LNCaP clone FGC (cell line): Measurements from ENCODE around the gene CPD.
"Not testable (repeated sequence)": the region's sequence is repeated elsewhere in the genome, so short reads cannot be mapped to it uniquely, and the experiment has no call there.

Experiments
- DNase-seq: peaks from one replicate; pipeline ENCODE4 v3.0.0-alpha.2; 2011; ENCODE audit warnings: low read depth
- H3K4me3 ChIP-seq: 2 replicates; pipeline ENCODE4 v1.5.1; 2011; ENCODE audit warnings: mild to moderate bottlenecking, low read depth, low read length, control low read depth
- TF ChIP-seq, protein P1 (sequence below): IDR thresholded peaks from 2 replicates; pipeline ENCODE4 v1.5.1; 2012; ENCODE audit warnings: mild to moderate bottlenecking; ENCODE audit not compliant: control insufficient read depth, insufficient read depth; ENCODE audit errors: extremely low read depth

The CPD gene

DNA sequence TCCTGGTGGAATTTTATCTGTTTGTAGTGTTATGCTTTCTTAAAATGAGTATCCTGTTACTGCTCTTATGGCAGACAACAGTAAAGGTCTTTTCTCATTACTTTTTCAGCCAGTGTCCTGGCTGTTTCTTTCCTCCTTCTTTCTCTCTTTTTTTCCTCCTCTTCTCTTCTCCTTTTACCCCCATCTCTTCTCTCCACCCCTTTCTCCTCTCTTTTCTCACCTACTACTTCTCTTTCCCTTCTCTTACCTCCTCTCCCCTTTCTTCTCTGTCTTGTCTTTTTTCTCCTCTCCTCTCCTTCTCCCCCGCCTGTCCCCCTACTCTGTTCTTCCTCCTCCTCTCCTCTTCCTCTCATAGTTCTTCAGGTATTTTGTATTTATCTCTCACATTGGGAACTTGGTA, 48.9 kb downstream of the CPD start:
- TF ChIP-seq, protein P1, sequence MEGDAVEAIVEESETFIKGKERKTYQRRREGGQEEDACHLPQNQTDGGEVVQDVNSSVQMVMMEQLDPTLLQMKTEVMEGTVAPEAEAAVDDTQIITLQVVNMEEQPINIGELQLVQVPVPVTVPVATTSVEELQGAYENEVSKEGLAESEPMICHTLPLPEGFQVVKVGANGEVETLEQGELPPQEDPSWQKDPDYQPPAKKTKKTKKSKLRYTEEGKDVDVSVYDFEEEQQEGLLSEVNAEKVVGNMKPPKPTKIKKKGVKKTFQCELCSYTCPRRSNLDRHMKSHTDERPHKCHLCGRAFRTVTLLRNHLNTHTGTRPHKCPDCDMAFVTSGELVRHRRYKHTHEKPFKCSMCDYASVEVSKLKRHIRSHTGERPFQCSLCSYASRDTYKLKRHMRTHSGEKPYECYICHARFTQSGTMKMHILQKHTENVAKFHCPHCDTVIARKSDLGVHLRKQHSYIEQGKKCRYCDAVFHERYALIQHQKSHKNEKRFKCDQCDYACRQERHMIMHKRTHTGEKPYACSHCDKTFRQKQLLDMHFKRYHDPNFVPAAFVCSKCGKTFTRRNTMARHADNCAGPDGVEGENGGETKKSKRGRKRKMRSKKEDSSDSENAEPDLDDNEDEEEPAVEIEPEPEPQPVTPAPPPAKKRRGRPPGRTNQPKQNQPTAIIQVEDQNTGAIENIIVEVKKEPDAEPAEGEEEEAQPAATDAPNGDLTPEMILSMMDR: no peak
- DNase-seq: no peak

GRCh38 chr17:30429155-30429554, 50.4 kb downstream of the CPD start:
- DNase-seq: no peak
- TF ChIP-seq, protein P1: no peak
- no peak overlapping the region for H3K4me3 ChIP-seq

More for the DNA sequence above, 48.9 kb downstream of the CPD start:
- no peak overlapping the region for H3K4me3 ChIP-seq

- H3K4me3 ChIP-seq: no peak overlapping the region
- DNase-seq: peak; percentile 15
- TF ChIP-seq, protein P1: no peak
Measured at GRCh38 chr17:30433514-30433913, 54.8 kb downstream of the CPD start.

GRCh38 chr17:30436729-30437128, 58.0 kb downstream of the CPD start:
- TF ChIP-seq, protein P1: no peak
- no peak overlapping the region for H3K4me3 ChIP-seq
- DNase-seq: no peak

DNA sequence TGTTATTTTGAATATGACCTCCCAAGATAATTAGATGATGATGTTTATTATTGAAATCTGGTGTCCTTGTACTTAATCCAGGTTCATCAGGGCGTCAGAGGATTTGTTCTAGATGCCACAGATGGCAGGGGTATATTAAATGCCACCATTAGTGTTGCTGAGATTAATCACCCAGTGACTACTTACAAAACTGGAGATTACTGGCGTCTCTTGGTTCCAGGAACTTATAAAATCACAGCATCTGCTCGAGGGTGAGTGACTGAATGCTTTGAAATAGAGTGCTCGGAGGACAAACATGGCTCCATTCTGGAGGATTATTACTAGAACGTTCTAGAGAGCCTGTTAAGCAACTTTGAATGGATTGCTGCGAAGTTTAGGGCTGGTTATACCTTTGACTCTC, 65.0 kb downstream of the CPD start:
- no peak for DNase-seq
- no peak overlapping the region for H3K4me3 ChIP-seq
- TF ChIP-seq, protein P1: no peak

DNA sequence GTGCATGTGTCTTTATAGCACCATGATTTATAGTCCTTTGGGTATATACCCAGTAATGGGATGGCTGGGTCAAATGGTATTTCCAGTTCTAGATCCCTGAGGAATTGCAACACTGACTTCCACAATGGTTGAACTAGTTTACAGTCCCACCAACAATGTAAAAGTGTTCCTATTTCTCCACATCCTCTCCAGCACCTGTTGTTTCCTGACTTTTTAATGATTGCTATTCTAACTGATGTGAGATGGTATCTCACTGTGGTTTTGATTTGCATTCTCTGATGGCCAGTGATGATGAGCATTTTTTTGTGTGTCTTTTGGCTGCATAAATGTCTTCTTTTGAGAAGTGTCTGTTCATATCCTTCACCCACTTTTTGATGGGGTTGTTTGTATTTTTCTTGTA, 67.9 kb downstream of the CPD start:
- not testable (repeated sequence) for DNase-seq

DNA sequence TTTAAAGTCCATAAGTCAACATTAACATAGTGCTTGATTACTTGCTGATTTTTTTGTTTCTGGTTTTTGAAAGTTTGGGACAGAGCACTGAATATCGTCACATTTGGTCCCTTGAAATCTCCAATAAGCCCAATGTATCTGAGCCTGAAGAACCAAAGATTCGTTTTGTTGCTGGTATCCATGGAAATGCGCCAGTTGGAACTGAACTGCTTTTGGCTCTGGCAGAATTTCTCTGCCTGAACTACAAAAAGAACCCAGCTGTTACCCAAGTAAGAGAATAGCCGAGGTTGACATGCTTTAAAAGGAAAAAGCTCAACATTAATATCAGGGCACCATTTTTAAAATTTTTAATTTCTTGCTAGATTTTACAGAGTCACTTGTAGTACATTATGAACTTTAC, 70.8 kb downstream of the CPD start:
- TF ChIP-seq, protein P1: no peak
- no peak for DNase-seq
- no peak overlapping the region for H3K4me3 ChIP-seq

More for the DNA sequence above, 67.9 kb downstream of the CPD start:
- H3K4me3 ChIP-seq: not testable (repeated sequence)
